Activated T-cell treated with anti-CD3 and anti-CD28 coated beads for 24 hours (primary cell): Measurements from ENCODE around the gene PLCB3.

Experiments
- DNase-seq: peaks from one replicate; pipeline ENCODE4 v3.0.0-alpha.2; 2020; ENCODE audit warnings: low read depth

Gene PLCB3

DNA sequence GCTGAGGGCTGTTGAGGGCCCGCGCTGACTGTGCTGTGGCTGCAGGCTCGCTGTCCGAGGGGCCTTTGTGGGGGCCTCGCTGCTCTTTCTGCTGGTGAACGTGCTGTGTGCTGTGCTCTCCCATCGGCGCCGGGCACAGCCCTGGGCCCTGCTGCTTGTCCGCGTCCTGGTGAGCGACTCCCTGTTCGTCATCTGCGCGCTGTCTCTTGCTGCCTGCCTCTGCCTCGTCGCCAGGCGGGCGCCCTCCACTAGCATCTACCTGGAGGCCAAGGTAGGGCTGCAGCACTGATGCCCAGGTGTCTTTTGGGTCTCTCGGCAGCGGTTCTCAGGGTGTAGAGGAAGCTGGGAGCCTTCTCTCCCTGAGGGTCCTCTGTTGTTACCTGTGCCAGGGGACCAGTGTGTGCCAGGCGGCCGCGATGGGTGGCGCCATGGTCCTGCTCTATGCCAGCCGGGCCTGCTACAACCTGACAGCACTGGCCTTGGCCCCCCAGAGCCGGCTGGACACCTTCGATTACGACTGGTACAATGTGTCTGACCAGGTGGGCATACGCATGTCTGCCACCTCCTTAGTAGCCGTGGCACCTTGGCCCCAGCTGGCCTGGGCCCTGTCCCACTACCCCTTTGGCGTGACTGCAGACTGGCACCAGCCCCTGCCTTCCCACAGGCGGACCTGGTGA is 36.5 kb downstream of the PLCB3 start:
- DNase-seq: no peak

DNA sequence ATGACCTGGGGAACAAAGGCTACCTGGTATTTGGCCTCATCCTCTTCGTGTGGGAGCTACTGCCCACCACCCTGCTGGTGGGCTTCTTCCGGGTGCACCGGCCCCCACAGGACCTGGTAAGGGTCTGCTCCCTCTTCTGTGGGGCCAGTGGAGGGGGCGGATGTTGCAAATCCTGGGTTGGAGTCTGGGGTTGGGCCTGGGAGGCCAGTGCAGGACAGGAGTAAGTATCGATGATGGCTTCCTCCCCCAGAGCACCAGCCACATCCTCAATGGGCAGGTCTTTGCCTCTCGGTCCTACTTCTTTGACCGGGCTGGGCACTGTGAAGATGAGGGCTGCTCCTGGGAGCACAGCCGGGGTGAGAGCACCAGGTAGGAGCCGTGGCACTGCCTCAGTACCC is 37.0 kb downstream of the PLCB3 start:
- no peak for DNase-seq

DNA sequence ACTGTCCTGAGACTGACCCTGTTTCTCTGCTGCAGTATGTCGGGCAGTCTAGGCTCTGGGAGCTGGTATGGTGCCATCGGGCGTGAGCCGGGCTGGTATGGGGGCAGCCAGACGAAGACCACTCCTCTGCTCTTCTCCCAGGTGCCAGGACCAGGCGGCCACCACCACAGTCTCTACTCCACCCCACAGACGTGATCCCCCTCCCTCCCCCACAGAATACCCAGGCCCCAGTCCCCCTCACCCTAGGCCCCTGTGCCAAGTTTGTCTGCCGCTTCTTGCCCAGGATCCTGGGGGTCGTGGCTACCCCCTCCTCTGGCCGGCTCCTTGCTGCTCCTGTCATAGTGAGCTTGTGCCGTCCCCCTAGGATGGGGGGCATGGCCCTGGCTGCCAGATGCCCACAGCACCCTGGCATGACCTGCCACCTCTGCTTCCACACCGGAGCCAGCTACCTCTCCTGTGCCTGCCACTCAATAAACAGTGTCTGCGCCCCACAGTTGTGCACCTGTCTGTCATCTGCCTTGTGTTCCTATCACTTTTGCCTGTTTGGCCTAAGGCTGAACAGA is 37.8 kb downstream of the PLCB3 start:
- DNase-seq: no peak

DNA sequence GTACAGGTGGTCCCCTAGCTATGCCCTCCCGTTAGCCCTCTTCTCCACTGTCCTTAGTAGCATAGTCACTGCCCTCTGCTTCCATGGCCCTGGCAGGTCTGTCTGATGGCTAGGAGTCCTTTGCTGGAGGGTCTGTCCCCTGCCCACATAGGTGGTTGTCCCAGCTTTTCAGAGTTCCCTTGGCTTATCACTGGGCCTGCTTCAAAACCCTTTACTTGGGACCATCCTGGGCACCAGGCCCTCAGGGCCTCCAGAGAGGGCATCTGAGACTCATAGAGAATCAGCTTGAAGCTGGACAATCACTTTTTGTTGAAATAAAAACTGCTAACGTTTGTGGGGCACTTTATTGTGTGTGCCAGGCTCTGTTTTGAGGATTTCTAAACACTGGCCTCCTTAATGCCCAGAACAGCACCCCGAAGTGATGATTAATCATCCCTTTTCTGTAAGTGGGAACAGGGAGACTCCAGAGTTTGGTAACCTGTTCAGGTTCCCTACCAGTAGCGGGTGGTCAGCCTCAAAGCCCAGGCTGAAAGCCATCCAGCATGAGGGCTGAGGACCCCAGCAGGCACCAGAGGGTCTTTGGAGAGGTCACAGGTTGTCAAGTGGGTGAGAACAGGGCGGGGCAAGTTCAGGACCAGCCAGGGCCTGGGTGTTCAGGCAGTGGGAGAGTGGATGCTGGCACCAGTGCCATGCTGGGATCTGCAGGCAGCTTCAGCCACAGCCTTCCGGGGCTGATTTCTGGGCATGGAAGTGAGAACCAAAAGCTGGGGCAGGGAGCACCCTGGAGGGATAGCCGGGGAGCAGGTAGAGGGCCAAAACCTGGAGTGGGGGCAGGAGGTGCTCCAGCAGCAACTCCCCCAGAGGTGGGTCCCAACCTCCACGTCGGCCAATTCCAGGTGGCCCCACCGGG is 39.3 kb downstream of the PLCB3 start:
- no peak for DNase-seq

DNA sequence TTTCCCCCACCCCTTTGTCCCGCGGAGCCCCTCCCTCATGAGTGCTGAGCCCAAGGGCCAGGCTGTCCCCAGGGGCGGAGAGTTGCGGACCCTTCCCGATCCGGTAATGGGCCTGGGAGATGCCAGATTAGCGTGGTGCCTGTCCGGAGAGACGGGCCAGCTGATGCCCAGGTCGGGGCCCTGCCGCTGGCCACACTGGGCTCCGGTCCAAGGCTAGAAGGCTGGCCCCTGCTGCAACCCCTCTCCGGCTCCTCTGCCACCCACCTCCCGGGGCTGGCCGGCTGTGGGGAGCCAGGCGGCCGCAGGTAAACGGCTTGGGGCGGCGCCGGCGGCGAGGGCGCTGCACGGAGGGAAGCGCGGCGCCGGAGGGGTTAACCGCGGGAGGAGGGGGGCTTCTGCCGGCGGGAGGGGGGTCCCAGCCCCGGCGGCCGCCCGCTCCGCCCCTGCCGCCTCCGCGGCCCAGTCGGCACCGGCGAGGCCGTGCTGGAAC is 40.0 kb downstream of the PLCB3 start, which contains the start of gene KCNK4:
KCNK4 (plus strand) TSS at position 41 of the 490 bp plus-strand sequence. CDS start 1,717 bp downstream, outside the sequence.
- DNase-seq: no peak

DNA sequence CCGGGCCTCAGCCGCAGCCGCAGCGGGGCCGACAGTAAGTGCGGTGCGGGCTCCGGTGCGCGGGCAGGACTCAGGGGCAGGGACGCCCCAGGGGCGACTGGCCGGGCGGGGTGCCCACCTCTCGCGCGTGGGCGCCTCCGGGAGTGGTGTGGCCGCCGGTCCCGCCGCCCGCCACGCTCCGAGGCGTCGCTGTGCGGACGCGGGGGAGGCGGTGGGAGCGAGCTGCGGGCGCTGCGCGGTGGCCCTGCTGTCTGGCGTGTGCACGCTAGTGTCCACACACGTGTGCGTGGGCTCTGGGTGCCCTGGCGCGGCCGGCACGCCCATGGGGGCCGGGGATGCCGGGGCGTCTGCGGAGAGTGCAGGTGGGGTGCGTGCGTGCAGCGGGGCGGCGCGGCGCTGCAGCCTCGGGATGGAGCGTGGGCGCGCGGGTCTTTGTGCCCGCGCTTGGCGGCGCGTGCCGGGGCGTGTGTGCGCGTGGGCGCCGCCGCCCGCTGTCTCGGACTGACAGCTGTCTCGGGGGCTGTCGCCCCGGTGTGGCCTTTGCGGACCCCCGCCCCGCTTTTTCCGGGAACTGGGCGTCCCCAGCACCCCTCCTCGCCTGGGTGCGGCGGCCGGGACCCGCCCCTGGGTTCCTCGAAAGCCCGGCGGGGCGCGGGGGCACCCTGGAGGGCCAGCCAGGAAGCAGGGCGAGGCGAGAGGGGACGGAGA is 40.6 kb downstream of the PLCB3 start:
- DNase-seq: no peak

DNA sequence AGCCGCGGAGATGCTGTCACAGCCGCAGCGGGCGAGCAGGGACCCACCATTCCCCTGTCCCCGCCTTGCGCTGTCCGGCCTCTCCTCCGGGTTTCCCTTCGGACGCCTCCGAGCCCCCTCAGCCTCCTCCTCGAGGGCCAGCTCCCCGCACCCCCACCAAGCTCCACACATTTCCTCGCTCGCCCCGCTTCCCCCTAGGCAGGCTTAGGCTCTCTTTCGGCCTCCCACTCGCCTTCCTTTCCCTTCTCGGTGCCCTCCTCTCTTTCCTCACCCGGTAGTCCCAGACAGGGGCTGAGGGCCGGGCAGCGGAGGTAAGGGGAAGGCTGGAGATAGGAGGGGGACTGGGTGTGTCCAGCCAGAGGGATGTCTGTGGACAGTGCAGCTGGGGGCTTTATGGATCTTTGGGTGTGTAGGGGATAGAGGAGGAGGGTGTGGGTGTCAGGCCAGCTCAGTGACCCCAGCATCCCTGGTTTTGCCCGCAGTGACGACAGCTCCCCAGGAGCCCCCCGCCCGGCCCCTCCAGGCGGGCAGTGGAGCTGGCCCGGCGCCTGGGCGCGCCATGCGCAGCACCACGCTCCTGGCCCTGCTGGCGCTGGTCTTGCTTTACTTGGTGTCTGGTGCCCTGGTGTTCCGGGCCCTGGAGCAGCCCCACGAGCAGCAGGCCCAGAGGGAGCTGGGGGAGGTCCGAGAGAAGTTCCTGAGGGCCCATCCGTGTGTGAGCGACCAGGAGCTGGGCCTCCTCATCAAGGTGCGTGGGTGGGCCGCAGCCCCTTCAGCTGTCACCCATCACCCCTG is 41.3 kb downstream of the PLCB3 start:
- DNase-seq: no peak

DNA sequence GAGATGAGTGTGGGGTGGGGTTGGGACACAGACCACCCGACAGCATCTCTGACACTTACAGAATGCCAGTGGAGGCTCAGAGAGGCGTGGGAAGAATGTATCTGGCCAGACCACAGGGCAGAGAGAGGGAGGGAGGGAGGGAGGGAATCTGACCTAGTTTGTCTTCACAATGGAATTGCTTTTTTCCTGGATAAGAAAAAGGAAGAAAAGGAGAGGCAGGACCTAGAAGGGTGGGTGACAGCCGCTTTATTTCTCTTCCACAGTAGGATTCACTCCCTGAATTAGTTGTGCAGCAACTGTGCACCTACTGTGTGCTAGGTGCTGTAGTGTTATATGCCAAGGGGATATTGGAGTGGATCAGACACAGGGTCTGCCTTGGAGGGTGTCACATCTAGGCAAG is 43.4 kb downstream of the PLCB3 start:
- DNase-seq: no peak

DNA sequence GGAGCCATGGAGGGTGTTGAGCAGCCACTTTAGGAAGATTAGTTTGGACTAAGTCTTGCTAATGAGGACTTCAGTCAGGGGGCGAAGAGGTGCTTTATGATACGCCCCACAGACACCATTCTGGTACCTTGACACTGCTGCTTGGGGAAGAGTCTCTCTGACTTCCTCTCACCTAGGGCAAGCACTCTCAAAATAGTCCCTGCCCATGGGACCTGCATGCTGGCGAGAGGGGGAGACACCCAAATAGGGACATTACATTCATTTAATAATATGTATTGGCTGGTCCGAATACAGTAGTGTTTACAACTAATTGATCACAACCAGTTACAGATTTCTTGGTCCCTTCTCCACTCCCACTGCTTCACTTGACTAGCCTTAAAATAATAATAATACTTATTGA is 44.4 kb downstream of the PLCB3 start:
- DNase-seq: no peak

DNA sequence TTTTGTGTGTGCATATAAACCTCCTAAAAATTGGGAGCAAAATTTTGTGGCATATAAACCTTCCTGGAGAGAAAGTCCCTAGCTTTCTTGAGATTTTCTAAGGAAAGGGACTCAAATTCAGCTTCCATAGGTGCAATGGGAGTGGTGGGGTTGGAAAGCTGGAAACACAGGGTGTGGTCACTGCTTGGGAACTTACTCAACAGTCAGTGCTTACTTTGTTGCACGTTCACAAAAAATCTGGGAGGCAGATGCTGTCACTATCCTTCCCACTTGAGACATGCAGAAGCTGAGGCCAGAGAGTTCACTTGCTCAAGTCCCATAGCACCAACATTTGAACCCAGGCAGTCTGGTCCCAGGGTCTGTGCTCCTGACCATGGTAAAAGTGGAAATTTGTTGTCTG is 44.9 kb downstream of the PLCB3 start:
- no peak for DNase-seq

DNA sequence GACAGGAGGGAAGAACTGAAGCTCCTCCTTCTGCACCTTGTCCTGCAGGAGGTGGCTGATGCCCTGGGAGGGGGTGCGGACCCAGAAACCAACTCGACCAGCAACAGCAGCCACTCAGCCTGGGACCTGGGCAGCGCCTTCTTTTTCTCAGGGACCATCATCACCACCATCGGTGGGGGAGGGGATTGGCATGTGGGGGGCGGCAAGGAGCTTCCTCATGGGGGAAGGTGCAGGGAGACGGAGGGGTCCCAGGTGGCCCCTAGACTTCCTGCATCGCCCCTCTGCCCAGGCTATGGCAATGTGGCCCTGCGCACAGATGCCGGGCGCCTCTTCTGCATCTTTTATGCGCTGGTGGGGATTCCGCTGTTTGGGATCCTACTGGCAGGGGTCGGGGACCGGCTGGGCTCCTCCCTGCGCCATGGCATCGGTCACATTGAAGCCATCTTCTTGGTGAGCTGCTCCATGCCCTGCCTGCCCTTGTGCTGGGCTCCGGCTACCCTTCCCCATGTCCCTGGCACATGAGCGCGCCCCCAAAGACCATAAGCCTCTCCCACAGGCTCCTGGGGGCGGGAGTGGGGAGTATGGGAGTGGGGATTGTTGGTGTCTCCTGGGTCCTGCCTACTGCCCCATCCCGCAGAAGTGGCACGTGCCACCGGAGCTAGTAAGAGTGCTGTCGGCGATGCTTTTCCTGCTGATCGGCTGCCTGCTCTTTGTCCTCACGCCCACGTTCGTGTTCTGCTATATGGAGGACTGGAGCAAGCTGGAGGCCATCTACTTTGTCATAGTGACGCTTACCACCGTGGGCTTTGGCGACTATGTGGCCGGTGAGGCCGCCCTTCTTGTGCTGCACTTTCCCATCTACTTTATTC is 45.7 kb downstream of the PLCB3 start:
- no peak for DNase-seq

DNA sequence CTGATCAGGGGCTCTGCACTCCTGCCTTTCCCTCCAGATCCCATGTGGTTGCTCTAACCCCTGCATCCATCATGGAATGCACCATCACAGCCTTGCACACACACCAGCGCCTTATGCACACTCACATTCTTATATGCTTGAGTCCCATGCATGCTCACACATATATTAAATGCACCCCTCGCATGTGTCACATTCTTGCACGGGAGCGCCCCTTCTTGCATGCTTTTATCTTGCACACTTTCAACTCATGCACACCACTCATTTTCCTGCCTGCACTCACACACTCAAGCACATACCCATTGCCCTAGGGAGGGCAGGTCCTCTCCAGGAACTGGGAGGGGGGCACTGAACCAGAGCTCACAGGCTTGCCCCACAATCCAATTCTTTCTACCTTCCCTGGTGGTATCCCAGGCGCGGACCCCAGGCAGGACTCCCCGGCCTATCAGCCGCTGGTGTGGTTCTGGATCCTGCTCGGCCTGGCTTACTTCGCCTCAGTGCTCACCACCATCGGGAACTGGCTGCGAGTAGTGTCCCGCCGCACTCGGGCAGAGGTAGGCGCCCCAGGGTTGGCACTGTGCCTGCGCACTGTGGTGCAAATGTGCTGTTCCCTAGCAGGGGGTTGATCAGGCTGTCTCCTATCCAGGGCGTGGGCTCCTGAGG is 46.5 kb downstream of the PLCB3 start:
- no peak for DNase-seq

DNA sequence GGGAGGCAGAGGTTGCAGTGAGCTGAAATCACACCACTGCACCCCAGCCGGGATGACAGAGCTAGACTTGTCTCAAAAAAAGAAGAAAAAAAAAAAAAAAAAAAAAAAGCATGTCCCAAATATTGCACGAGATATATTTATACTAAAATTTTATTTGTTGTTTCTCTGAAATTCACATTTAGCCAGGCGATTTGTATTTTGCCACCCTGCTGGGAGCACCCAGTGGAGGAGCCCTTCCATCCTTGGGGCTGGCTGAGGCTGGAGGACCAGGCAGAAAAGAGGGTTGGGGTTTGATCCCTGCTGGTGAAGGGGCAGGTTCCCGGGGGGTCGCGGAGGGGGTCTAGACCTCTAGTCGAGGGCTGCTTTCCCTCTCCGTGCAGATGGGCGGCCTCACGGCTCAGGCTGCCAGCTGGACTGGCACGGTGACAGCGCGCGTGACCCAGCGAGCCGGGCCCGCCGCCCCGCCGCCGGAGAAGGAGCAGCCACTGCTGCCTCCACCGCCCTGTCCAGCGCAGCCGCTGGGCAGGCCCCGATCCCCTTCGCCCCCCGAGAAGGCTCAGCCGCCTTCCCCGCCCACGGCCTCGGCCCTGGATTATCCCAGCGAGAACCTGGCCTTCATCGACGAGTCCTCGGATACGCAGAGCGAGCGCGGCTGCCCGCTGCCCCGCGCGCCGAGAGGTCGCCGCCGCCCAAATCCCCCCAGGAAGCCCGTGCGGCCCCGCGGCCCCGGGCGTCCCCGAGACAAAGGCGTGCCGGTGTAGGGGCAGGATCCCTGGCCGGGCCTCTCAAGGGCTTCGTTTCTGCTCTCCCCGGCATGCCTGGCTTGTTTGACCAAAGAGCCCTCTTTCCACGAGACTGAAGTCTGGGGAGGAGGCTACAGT is 47.9 kb downstream of the PLCB3 start:
- no peak for DNase-seq

DNA sequence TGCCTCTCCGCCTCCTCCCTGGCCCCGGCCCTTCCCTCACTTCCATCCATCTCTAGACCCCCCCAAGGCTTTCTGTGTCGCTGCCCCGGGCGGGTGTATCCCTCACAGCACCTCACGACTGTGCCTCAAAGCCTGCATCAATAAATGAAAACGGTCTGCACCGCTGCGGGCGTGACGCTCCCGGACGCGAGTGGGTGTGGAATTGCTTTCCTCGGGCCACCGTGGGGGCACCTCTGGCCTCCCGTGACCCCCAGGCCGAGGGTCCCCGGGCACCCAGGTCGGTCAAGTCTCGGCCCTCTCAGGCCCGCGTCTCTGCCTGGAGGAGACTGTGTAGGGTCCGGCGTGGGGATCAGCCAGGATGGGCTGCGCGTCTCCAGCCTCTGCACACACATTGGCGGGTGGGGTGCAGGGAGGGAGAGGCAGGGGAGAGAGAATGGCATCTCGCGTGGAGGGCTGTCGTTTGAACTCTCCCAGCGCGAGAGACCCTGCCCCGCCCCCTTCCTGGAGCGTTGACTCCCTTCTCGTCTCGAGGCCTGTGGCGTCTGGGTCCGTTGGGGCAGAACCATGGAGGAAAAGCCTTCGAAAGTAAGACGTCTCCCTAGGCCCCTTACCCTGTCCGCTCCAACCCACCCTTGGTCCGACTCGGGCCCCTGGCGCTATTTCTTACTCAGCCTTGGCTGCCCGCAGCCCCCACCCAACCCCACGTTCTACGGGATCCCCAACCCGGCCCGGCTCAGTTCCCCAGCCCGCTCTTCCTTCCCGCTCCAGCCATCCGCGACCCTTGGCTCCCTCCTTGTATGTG is 48.7 kb downstream of the PLCB3 start, which contains the start of gene CATSPERZ:
CATSPERZ (plus strand) TSS at position 512 of the 802 bp plus-strand sequence; CDS start at position 565, 53 bp downstream.
- no peak for DNase-seq

DNA sequence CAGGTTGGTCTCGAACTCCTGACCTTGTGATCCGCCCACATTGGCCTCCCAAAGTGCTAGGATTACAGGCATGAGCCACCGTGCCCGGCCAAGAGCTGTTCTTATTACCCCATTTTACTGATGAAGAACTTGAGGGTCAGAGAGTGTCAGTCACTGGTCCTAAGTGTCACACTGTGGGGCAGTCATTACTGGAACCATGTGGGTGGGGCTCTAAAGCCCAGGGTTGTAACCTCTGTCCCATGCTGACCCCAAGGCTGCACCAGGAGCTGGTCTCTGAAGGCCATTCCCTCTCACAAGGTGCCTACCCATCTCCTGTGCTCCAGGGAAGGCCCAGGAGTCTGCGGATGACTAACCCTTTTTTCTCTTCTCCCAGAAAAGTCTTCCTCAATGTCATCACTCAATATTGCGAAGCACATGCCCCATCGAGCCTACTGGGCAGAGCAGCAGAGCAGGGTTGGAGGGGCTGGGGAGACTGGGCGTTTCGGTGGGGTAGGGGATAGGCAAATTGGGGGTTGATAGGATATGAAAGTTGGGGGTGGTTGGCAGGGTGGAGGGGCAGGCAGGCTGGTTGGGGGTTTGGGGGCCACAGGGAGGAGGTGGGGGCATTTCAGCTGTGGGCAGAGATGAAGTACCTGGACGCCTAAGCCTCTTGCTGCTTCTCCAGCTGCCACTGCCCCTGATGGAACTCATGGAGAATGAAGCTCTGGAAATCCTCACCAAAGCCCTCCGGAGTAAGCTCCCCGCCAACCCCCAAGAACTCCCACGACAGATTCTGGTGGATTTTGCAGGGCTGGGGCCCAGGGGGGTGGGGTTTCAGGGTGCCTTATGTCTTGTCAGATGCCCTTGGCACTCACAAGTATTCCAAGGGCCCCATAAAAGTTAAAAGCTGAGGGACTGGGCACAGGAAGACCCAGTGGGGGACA is 52.0 kb downstream of the PLCB3 start:
- no peak for DNase-seq

DNA sequence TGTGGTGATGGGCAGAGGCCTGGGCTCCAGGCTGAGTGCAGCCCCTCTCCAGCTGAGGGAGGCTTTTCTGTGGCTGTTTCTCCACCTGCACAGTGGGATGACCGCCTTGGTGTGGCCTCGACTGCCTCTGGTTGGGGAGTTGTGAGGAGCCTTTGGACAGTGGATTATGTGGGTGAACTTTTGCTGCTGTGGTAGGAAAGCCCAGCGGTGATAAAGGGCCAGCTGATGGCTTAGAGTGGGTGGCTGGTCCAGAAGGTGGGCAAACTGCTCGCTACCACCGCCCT is 52.6 kb downstream of the PLCB3 start:
- no peak for DNase-seq
